Stomach smooth muscle (tissue), 2 donors: ENCODE results near the gene RGS10.

Experiments
- H3K27ac ChIP-seq: one replicate; pipeline ENCODE4 v1.7.0; 2013; ENCODE audit warnings: mild to moderate bottlenecking, low read length, inconsistent platforms
- H3K27me3 ChIP-seq, 2 donors: one replicate each; pipeline ENCODE4 v1.7.0; 2013; ENCODE audit warnings: low read length in 2 of 2; ENCODE audit not compliant: insufficient read depth in 2 of 2, control insufficient read depth in 1 of 2
- H3K36me3 ChIP-seq, 2 donors: one replicate each; pipeline ENCODE4 v1.7.0; 2013; ENCODE audit warnings: low read length in 2 of 2; ENCODE audit not compliant: control insufficient read depth in 2 of 2, insufficient read depth in 2 of 2
- H3K4me1 ChIP-seq: one replicate; pipeline ENCODE4 v1.7.0; 2013; ENCODE audit warnings: low read length; ENCODE audit not compliant: control insufficient read depth, insufficient read depth
- H3K4me3 ChIP-seq, 2 donors: one replicate each; pipeline ENCODE4 v1.7.0; 2013; ENCODE audit warnings: low read length in 2 of 2
- H3K9ac ChIP-seq, 2 donors: one replicate each; pipeline ENCODE4 v1.7.0; 2013; ENCODE audit warnings: low read length in 2 of 2, mild to moderate bottlenecking in 1 of 2
- H3K9me3 ChIP-seq, 2 donors: one replicate each; pipeline ENCODE4 v1.7.0; 2013; ENCODE audit warnings: low read length in 2 of 2; ENCODE audit not compliant: control insufficient read depth in 2 of 2
- donor health status: healthy.
- donor health status: Pancreatic carcinoma.

Gene RGS10

GRCh38 chr10:119495545-119495944 lies 47.0 kb downstream of the RGS10 start:
- Histone ChIP-seq H3K27me3 (no peaks in the 10 kb centered on the region), H3K9ac (no peak overlapping the region), H3K27ac (no peak overlapping the region), H3K4me3 (no peak overlapping the region), H3K9me3 (no peaks in the 10 kb centered on the region), H3K4me1 (peaks cover 18% of the 10 kb centered on the region), H3K36me3 (peaks cover 6 to 10% of the 10 kb centered on the region in 2 donors)

- Histone ChIP-seq H3K9ac (no peak overlapping the region), H3K27me3 (no peaks in the 10 kb centered on the region), H3K27ac (no peak overlapping the region), H3K4me1 (peaks cover 18% of the 10 kb centered on the region), H3K36me3 (peaks cover 6 to 10% of the 10 kb centered on the region in 2 donors), H3K4me3 (no peak overlapping the region), H3K9me3 (no peaks in the 10 kb centered on the region)
These were observed 47.5 kb downstream of the RGS10 start for GRCh38 chr10:119495021-119495505.

GRCh38 chr10:119494236-119495020 lies 48.1 kb downstream of the RGS10 start:
- no peak overlapping the region for H3K9ac ChIP-seq
- peaks cover 3 to 6% of the 10 kb centered on the region in 2 donors for H3K36me3 ChIP-seq
- H3K9me3 ChIP-seq, result no peaks in the 10 kb centered on the region
- no peak overlapping the region for H3K4me3 ChIP-seq
- H3K4me1 ChIP-seq, result peaks cover 20% of the 10 kb centered on the region
- H3K27me3 ChIP-seq, result no peaks in the 10 kb centered on the region
- peak overlapping the region; percentile 6 for H3K27ac ChIP-seq

DNA sequence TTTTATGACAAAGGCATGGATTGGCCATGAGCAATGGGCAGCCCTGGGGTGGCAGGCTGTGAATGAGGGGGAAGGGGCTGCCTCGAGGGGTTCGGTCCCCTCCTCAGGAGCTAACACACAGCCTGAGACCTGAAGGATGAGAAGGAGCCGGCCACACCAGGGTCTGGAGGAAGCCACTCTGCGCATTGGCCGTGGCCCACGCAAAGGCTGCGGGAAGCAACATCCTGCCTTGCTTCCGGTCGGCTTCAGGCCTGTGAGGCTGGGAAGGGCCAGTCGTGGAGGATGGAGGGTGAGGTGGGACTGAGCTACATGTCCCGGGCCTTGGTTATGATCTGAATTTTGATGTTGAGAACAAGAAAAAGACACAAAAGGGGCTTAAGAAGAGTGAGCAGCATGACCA lies 49.4 kb downstream of the RGS10 start:
- Histone ChIP-seq H3K27me3 (no peaks in the 10 kb centered on the region), H3K36me3 (no peaks in the 10 kb centered on the region), H3K9ac (no peak overlapping the region), H3K27ac (no peak overlapping the region), H3K9me3 (no peaks in the 10 kb centered on the region), H3K4me1 (peaks cover 21% of the 10 kb centered on the region), H3K4me3 (no peak overlapping the region)

DNA sequence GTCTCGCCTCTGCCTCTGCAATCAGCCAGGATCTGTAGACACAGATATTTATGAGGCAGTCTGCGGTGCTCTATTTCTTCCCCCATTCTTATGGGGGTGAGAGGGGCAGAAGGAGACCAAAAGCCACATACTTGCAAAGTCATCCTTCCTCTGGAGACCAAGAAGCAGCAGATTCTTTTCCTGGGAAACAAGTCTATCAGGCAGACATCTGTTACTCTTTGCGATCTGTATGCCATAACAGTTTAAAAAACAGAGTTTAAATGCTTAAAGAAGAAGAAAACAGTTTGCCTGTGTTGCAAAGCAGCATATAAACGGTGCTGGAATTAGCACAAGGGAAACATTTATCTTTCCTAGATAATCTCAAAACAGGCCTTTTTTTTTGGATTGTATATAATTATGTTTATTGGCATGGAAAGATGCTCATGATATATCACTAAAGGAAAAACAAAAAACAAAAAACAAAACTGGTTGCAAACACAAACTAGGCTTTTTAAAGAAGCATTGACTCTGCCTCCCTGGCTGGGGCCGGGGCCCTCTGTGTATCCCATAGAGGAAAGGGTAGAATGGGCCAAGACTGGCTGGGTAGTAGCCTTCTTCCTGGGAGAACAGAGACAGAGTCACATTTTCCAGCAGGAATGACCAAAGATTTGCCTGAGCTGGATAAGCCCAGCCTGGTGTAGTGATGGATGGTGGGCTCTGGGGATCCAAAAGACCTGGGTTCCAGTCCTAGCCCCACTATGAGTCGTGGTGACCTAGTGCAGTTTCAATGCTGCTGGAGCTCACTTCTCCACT lies 50.4 kb downstream of the RGS10 start:
- Histone ChIP-seq H3K9me3 (no peaks in the 10 kb centered on the region), H3K4me1 (peaks cover 21% of the 10 kb centered on the region), H3K4me3 (no peak overlapping the region), H3K9ac (no peak overlapping the region), H3K27ac (no peak overlapping the region), H3K27me3 (no peaks in the 10 kb centered on the region), H3K36me3 (no peaks in the 10 kb centered on the region)

DNA sequence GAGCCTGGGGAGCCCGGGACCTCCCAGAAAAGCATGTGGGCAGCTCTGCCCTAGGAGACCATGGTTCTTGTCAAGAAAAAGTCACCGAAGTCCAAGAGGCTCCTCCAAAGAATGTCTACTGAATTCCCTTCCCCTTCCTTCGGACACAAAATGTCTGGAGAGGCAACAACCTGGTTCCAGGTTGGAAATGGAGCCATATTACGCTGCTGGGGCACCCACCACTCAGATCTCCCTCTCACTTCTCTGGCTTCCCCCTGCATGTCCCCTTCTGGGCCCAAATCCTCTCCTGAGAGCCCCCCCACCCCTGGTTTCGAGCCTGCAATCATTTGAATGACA lies 52.6 kb downstream of the RGS10 start:
- no peak overlapping the region for H3K9ac ChIP-seq
- H3K36me3 ChIP-seq, result no peaks in the 10 kb centered on the region
- H3K4me1 ChIP-seq, result peaks cover 17% of the 10 kb centered on the region
- H3K9me3 ChIP-seq, result no peaks in the 10 kb centered on the region
- no peak overlapping the region for H3K27ac ChIP-seq
- H3K27me3 ChIP-seq, result no peaks in the 10 kb centered on the region
- H3K4me3 ChIP-seq, result peak overlapping the region in 1 of 2 donors; percentile 69

DNA sequence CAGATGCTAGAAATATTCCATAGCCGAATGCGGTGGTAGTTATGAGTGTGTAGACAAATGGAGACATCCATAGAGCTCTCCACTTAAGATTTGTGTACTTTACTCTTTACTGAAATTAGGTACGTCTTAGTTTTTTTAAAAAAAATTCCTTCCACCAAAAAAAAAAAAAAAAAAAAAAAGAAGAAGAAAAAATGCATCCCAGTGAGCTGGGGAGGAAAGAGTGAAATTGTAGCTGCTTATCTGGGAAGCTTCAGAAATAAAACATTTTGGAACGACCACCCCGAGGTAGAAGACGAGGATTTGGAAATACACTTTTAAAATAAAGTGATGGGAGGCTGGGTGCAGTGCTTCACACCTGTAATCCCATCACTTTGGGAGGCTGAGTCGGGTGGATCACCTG lies 53.8 kb downstream of the RGS10 start:
- Histone ChIP-seq H3K27me3 (no peaks in the 10 kb centered on the region), H3K9ac (no peak overlapping the region), H3K36me3 (no peaks in the 10 kb centered on the region), H3K9me3 (no peaks in the 10 kb centered on the region), H3K27ac (no peak overlapping the region), H3K4me3 (no peak overlapping the region), H3K4me1 (peaks cover 5% of the 10 kb centered on the region)

- H3K9ac ChIP-seq, result no peak overlapping the region
These were observed 58.7 kb downstream of the RGS10 start for GRCh38 chr10:119483839-119484238.

DNA sequence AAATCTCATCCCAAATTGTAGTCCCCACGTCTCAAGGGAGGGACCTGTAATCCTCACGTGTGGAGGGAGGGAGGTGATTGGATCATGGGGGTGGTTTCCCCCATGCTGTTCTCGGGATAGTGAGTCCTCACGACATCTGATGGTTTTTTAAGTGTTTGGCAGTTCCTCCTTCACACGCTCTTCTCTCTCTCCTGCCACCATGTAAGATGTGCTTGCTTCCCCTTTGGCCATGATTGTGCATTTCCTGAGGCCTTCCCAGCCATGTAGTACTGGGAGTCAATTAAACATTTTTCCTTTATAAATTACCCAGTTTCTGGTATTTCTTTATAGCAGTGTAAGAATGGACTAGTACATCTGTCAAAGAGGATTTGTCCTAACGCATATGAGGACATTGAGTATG lies 59.5 kb downstream of the RGS10 start:
- peaks cover 21% of the 10 kb centered on the region for H3K4me1 ChIP-seq
- H3K27ac ChIP-seq, result no peak overlapping the region
- no peaks in the 10 kb centered on the region for H3K9me3 ChIP-seq
- H3K9ac ChIP-seq, result no peak overlapping the region
- no peak overlapping the region for H3K4me3 ChIP-seq
- no peaks in the 10 kb centered on the region for H3K36me3 ChIP-seq
- peaks cover 0 to 2% of the 10 kb centered on the region in 2 donors for H3K27me3 ChIP-seq

More at GRCh38 chr10:119483839-119484238, 58.7 kb downstream of the RGS10 start:
- Histone ChIP-seq H3K9me3 (no peaks in the 10 kb centered on the region), H3K36me3 (no peaks in the 10 kb centered on the region), H3K4me3 (no peak overlapping the region), H3K27me3 (peaks cover 0 to 2% of the 10 kb centered on the region in 2 donors), H3K4me1 (peaks cover 18% of the 10 kb centered on the region), H3K27ac (no peak overlapping the region)

GRCh38 chr10:119481781-119482426 lies 60.6 kb downstream of the RGS10 start:
- no peak overlapping the region for H3K4me3 ChIP-seq
- H3K9me3 ChIP-seq, result no peaks in the 10 kb centered on the region
- no peak overlapping the region for H3K27ac ChIP-seq
- peaks cover 0 to 2% of the 10 kb centered on the region in 2 donors for H3K27me3 ChIP-seq
- H3K4me1 ChIP-seq, result peaks cover 21% of the 10 kb centered on the region
- no peak overlapping the region for H3K9ac ChIP-seq
- no peaks in the 10 kb centered on the region for H3K36me3 ChIP-seq
